Hepatocyte (in vitro differentiated cells): ENCODE measurements around the gene NPHP4. TPM values are rescaled to one million over a fixed set of nuclear protein-coding genes. Genes with fewer than 3 reads are reported as not detected.

Source experiments
- DNase-seq: peaks from one replicate; pipeline ENCODE4 v3.0.0-alpha.2; 2016; ENCODE audit warnings: low spot score
- H2AFZ ChIP-seq: fragments of 200-600 bp; sonication (generic); 2 replicates; pipeline ENCODE4 v1.6.0; 2016; ENCODE audit warnings: antibody characterized with exemption, mild to moderate bottlenecking
- H3K27ac ChIP-seq: fragments of 200-600 bp; sonication (generic); 2 replicates; pipeline ENCODE4 v1.5.1; 2016; ENCODE audit warnings: mild to moderate bottlenecking
- H3K27me3 ChIP-seq: fragments of 200-600 bp; sonication (generic); 2 replicates; pipeline ENCODE4 v1.6.1; 2016
- H3K36me3 ChIP-seq: fragments of 200-600 bp; sonication (generic); replicated peaks from 2 replicates; pipeline ENCODE4 v1.5.1; 2016; ENCODE audit warnings: low read depth; ENCODE audit not compliant: insufficient read depth
- H3K4me1 ChIP-seq: fragments of 200-600 bp; sonication (generic); 2 replicates; pipeline ENCODE4 v1.5.1; 2016; ENCODE audit warnings: mild to moderate bottlenecking, moderate library complexity; ENCODE audit not compliant: insufficient read depth
- H3K4me2 ChIP-seq: fragments of 200-600 bp; sonication (generic); 2 replicates; pipeline ENCODE4 v1.6.0; 2016
- H3K4me3 ChIP-seq: fragments of 200-600 bp; sonication (generic); 2 replicates; pipeline ENCODE4 v1.5.1; 2016; ENCODE audit warnings: mild to moderate bottlenecking
- H3K79me2 ChIP-seq: fragments of 200-600 bp; sonication (generic); 2 replicates; pipeline ENCODE4 v1.6.0; 2017; ENCODE audit warnings: mild to moderate bottlenecking
- H3K9me2 ChIP-seq: fragments of 200-600 bp; sonication (generic); replicated peaks from 2 replicates; pipeline ENCODE4 v1.6.0; 2017; ENCODE audit warnings: mild to moderate bottlenecking; ENCODE audit not compliant: insufficient read depth
- H3K9me3 ChIP-seq: fragments of 200-600 bp; sonication (generic); 2 replicates; pipeline ENCODE4 v1.5.1; 2016; ENCODE audit warnings: low read depth, mild to moderate bottlenecking
- H4K20me1 ChIP-seq: fragments of 200-600 bp; sonication (generic); 2 replicates; pipeline ENCODE4 v1.6.0; 2016; ENCODE audit warnings: mild to moderate bottlenecking; ENCODE audit not compliant: insufficient read depth, poor library complexity, severe bottlenecking
- EZH2 ChIP-seq: fragments of 200-600 bp; sonication (generic); IDR thresholded peaks from 2 replicates; pipeline ENCODE4 v1.6.1; 2016; ENCODE audit warnings: antibody characterized with exemption, mild to moderate bottlenecking, borderline replicate concordance
- EZH2phosphoT487 ChIP-seq: fragments of 200-600 bp; sonication (generic); IDR thresholded peaks from one replicate; pipeline ENCODE4 v1.6.1; 2018; ENCODE audit warnings: antibody characterized with exemption, mild to moderate bottlenecking, low read depth, moderate library complexity; ENCODE audit not compliant: unreplicated experiment, severe bottlenecking
- WGBS: methylation state at CpG from one replicate; pipeline ENCODE4 v1.1.6; 2016; ENCODE audit warnings: low lambda C conversion rate; ENCODE audit errors: missing lambda C conversion rate; 5-methylcytosine and 5-hydroxymethylcytosine counted together
- polyA plus RNA-seq: library from polyadenylated mRNA; unstranded; fragments of >200 nt; fragmentation: Nextera tagmentation; extraction: Ambion mirVana; gene quantifications from 2 replicates; pipeline ENCODE4 v1.2.1, GENCODE V29; 2016
- total RNA-seq: library from RNA; depleted of rRNA; stranded (reverse); fragments of >200 nt; gene quantifications from 2 replicates; pipeline ENCODE4 v1.2.3, GENCODE V29; 2014
- TF ChIP-seq, protein P1 (sequence below): fragments of 200-600 bp; sonication (generic); IDR thresholded peaks from 2 replicates; pipeline ENCODE4 v1.5.1; 2016; ENCODE audit warnings: antibody characterized with exemption, mild to moderate bottlenecking; ENCODE audit not compliant: poor library complexity

NPHP4 gene
- total and polyA plus RNA-seq, 2 experiments from 2014 or later: 5.6 to 6.0 TPM

DNA sequence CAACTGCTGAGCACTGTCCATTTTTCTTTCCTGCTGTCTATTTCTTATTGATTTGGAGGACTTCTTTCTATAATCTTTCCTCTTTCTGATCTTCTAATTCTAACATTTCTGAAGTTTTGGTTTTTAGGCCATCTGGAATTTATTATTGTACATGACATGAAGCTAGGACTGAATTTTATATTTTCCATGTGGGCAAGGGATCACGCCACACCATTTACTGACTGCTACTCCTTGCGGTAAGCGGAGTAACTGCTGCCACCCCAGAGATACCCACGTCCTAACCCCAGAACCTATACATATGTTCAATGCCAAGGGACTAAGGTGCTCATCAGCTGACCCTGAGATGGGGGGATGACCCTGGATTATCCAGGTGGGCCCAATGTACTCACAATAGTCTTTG is 70.6 kb downstream of the NPHP4 start:
- TF ChIP-seq EZH2 (no peak), EZH2phosphoT487 (no peak)
- TF ChIP-seq, protein P1, sequence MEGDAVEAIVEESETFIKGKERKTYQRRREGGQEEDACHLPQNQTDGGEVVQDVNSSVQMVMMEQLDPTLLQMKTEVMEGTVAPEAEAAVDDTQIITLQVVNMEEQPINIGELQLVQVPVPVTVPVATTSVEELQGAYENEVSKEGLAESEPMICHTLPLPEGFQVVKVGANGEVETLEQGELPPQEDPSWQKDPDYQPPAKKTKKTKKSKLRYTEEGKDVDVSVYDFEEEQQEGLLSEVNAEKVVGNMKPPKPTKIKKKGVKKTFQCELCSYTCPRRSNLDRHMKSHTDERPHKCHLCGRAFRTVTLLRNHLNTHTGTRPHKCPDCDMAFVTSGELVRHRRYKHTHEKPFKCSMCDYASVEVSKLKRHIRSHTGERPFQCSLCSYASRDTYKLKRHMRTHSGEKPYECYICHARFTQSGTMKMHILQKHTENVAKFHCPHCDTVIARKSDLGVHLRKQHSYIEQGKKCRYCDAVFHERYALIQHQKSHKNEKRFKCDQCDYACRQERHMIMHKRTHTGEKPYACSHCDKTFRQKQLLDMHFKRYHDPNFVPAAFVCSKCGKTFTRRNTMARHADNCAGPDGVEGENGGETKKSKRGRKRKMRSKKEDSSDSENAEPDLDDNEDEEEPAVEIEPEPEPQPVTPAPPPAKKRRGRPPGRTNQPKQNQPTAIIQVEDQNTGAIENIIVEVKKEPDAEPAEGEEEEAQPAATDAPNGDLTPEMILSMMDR: no peak
- no peaks in the 10 kb centered on the region for H3K79me2 ChIP-seq
- DNase-seq: no peak
- H3K4me3 ChIP-seq: no peak overlapping the region
- 72% methylated on average over 4 of the region's 4 CpGs for WGBS
- H3K27me3 ChIP-seq: no peaks in the 10 kb centered on the region
- no peaks in the 10 kb centered on the region for H4K20me1 ChIP-seq
- H2AFZ ChIP-seq: no peak overlapping the region
- H3K9me2 ChIP-seq: no peaks in the 10 kb centered on the region
- H3K9me3 ChIP-seq: no peaks in the 10 kb centered on the region
- H3K36me3 ChIP-seq: no peaks in the 10 kb centered on the region
- H3K4me2 ChIP-seq: no peak overlapping the region
- H3K4me1 ChIP-seq: no peaks in the 10 kb centered on the region
- H3K27ac ChIP-seq: no peak overlapping the region

DNA sequence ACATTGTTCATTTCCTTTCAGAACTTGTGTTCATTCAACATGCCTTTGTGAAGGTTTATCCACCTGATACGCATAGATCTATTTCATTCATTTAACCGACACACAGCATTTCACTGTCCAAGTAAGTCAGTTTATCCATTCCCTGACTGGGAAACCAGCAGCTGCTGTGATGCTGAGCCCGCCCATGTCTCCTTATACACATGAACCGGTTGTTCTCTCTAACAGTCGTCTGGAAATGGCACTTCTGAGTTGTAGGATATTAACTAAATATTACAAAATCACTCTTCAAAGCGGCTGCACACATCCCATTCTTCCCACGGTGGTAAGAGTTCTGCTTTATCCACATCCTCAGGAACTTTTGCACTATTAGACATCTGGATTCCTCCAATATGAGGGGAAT is 71.1 kb downstream of the NPHP4 start:
- H3K79me2 ChIP-seq: no peaks in the 10 kb centered on the region
- H3K4me3 ChIP-seq: no peak overlapping the region
- H3K4me1 ChIP-seq: no peaks in the 10 kb centered on the region
- TF ChIP-seq, protein P1: no peak
- TF ChIP-seq EZH2phosphoT487 (no peak), EZH2 (no peak)
- no peaks in the 10 kb centered on the region for H3K9me2 ChIP-seq
- no peak overlapping the region for H2AFZ ChIP-seq
- H3K27me3 ChIP-seq: no peaks in the 10 kb centered on the region
- no peaks in the 10 kb centered on the region for H3K9me3 ChIP-seq
- H4K20me1 ChIP-seq: no peaks in the 10 kb centered on the region
- no peaks in the 10 kb centered on the region for H3K36me3 ChIP-seq
- no peak overlapping the region for H3K4me2 ChIP-seq
- WGBS: 91% methylated on average over 7 of the region's 7 CpGs
- no peak overlapping the region for H3K27ac ChIP-seq
- DNase-seq: no peak

DNA sequence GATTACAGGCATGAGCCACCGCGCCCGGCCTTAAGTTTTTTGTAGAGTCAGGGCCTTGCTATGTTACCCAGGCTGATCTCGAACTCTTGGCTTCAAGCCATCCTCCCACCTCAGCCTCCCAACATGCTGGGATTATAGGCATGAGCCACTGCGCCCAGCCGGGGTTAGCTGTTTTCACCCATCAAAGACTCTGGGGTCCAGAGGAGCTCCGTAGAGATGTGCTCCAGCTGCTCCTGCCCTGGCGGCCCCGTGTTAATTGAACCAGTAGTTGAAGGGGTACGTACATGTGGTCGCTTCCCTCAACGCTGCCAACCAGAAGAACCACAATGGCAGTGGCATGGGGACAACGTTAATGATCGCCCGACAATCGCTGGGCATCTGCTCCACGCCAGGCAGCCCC is 72.0 kb downstream of the NPHP4 start:
- Histone ChIP-seq H3K79me2 (no peaks in the 10 kb centered on the region), H3K36me3 (no peaks in the 10 kb centered on the region), H3K27me3 (no peaks in the 10 kb centered on the region), H4K20me1 (no peaks in the 10 kb centered on the region), H3K27ac (no peak overlapping the region), H3K4me3 (no peak overlapping the region), H3K9me2 (no peaks in the 10 kb centered on the region), H2AFZ (no peak overlapping the region), H3K4me2 (no peak overlapping the region), H3K9me3 (no peaks in the 10 kb centered on the region), H3K4me1 (no peaks in the 10 kb centered on the region)
- no peak for TF ChIP-seq EZH2phosphoT487
- TF ChIP-seq, protein P1: no peak
- TF ChIP-seq EZH2: no peak
- 98% methylated on average over 17 of the region's 17 CpGs for WGBS
- DNase-seq: no peak

DNA sequence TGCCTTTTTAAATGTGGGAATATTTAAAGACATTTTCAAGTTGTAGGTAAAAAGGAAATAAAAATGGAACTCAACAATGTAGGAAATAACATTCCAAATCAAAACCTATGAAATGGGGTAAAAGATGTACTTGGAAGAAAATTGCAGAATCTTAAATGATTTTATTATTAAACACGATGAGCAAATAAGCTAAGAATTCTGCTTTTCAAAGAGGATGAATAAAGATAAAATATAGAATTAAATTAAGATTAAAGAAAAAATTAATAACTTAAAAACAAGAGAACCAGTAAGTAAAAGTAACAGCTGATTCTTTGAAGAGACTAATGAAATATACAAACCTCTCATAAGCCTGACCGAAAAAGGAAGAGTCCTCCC is 74.0 kb downstream of the NPHP4 start:
- no peak overlapping the region for H2AFZ ChIP-seq
- H3K4me2 ChIP-seq: no peak overlapping the region
- H3K9me2 ChIP-seq: no peaks in the 10 kb centered on the region
- 49% methylated on average over 2 of the region's 2 CpGs for WGBS
- H4K20me1 ChIP-seq: no peaks in the 10 kb centered on the region
- no peaks in the 10 kb centered on the region for H3K27me3 ChIP-seq
- H3K36me3 ChIP-seq: no peaks in the 10 kb centered on the region
- no peak overlapping the region for H3K27ac ChIP-seq
- no peaks in the 10 kb centered on the region for H3K79me2 ChIP-seq
- H3K4me3 ChIP-seq: no peak overlapping the region
- DNase-seq: no peak
- TF ChIP-seq, protein P1: no peak
- TF ChIP-seq EZH2phosphoT487: no peak
- H3K4me1 ChIP-seq: no peaks in the 10 kb centered on the region
- no peaks in the 10 kb centered on the region for H3K9me3 ChIP-seq
